Activated T-helper 1 cell treated with Interleukin-2 at 50 U/mL for 16 hours (primary cell): ENCODE measurements around the gene REEP1.

ENCODE experiments used
- DNase-seq: peaks from one replicate; pipeline ENCODE4 v3.0.0-alpha.2; 2020; ENCODE audit warnings: low read depth

Gene REEP1

DNA sequence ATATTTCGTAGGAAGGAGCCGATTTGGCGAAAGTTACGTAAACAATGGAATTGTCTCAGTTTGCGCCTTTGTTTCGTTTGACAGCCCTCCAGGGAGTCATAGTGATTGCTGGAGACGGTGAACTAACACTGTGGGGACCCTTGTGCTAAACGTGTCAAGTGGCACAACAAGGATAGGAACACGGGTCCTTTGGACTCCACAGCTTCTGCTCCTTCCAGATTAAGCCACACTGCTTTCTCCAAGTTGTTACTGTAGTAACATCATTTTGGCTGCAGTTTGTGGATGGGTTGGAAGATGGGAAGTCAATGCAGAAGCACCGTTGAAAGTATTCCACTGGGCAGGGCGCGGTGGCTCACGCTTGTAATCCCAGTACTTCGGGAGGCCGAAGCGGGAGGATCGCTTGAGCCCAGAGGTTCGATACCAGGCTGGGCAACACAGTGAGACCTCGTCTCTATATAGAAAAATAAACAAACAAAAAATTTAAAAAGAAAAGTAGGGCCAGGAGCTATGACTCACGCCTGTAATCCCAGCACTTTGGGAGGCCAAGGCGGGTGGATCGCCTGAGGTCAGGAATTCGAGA, 141.5 kb downstream of the REEP1 start:
- DNase-seq = no peak

DNA sequence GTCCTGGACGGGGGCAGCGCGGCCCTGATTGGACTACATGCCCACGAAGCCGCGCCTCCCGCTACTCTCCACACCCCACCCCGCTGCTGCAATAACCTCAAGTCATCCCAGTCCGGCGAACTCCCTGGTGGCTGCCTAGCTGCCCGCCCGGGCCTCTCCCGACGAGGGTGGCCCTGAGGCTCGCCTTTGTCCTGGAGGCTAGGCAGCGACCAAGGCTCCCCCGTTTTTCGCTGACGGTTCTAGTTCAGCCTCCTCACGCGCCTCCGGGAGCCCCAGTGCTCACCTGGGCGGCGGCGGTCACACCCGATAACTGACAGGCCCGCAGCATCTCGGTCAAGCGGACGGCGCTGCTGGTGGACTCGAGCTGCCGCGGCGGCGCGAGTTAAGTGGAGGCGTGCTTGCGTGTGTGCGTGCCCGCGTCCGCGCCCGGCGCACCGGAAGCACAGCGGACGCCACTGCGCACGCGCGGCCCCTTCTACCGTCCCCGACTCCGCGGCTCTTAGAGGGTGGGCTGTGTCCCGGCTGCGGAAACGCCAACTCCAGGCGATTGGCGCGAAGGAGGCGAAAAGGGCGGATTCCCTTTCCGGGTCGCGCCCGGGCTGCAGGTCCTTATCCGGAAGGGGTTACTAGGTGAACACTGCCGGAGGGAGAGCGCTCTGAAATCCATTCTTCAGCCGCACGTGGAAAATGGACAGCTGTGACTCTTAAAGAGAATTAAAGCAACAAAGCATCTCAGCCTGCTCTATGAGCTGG, 142.2 kb downstream of the REEP1 start, which contains the start of gene IMMT:
TSS of gene IMMT (minus strand) at position 408 of the 753 bp plus-strand sequence. CDS start at position 328, 80 bp downstream.
- DNase-seq = peak; percentile 85

DNA sequence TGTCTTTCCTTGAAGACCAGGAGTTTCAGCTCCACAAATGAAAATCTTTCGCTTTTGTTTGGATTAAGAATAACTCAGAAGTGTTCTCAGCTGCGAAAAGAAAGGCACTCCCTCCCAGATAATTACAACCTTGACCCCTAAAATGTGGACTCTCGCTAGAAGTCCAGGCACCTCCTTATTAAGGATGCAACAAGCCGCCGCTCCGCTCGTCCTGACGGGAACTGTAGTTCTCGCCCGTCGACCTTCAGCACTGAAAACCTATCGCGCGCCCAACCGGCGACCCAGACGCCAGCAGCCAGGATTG, 142.7 kb downstream of the REEP1 start:
- DNase-seq = no peak

DNA sequence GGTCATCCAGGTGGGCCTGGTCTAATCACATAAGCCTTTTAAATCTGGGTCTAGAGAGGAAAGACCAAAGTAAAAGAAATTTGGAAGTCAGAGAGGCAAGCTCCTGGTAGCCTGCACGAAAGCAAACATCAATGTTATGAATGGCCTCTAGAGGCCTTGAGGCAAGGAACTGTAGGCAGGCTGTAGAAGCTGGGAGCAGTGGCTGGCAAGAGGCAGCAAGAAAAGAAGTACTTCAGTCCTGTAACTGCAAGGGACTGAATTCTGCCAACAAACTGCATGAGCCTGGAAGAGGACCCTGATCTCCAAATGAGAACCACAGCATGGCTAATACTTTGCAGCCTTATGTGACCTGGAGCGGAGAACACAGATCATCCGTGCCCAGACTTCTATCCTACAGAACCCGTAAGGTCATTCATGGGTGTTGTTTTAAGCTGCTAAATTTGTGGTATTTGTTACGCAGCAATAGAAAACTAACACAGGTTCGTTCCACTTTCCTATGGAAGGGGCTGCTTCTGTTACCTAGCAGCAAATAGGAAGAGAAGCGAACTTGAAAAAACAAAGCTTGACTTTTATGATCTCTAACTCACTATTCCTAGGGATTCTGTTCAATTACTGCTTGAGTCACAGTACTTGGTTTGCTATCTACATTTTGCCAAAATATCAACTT, 143.4 kb downstream of the REEP1 start:
- DNase-seq = no peak

DNA sequence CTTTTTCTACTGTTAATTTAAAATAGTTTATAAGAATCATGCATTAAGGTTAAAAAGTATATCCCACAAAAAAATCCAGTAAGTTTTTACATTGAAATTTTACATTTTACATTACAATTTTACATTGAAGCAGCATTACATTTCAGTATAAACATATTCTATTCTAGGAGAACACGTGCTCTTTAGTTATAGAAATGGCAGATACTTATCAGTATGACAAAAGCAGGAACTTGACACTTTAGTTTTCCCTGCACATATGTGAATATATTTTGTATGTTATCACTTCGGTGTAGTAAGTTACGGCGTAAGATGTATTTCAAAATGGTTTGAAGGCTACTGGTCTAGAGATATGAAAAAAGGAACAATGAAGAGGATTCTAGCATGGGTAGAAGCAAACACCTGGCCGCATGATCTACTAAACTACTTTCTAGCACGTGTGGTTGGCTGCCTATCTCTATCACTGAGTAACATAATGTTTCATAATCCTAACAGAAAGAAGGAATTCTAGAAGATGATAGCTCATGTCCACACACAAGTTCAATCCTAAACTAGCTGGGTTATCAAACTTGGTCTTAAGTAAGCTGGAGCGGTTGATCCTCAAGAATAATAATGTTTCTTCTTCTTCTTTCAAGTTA, 147.5 kb downstream of the REEP1 start:
- no peak for DNase-seq

DNA sequence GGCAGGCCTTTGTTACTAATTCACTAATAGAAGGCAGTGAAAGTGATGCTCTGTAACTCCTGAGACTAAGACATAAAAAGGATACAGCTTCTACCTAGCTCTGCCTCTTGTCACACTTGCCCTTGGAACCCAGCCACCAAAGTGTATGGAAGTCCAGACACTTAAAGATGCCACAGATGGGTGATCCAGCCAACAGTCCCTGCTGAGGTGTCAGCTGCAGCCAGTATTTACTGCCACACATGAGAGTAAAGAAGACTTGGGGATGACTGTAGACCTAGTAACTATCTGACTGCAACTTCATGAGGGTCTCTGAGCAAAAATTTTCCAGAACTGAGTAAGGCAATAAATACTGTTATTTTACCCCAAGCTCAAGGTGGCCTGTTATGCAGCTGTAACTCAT, 151.0 kb downstream of the REEP1 start:
- no peak for DNase-seq

DNA sequence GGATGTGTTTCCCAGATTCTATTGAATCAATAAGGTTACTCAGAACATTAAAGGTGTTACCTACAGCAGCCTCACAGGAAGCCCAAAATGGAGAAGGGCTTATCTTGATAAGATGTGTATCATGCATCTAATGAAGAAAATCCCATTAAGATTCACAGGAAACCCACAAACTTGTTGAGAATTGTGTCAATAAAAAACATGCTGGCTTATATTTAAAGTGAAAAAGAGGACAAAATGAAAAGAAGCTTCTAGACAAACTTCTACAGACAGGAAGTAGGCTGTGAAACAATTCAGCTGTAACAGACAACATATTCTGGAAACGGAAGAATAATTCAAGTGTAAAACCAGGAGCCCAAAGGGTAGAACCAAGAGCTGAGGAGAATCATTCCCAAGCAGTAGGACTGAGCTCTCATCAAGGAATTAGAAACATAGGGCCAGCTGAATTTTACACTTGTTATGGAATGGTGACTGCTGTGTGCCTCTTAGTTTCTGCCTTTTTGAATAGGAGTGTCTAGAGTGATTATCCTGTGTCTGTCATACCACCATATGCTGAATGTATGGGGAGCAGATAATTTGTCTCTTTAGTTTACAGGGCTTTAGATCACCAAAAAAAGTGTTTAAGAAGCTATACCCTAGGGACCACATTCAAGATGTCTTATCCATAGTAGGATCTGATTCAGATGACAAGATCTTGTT, 151.8 kb downstream of the REEP1 start:
- DNase-seq = no peak

DNA sequence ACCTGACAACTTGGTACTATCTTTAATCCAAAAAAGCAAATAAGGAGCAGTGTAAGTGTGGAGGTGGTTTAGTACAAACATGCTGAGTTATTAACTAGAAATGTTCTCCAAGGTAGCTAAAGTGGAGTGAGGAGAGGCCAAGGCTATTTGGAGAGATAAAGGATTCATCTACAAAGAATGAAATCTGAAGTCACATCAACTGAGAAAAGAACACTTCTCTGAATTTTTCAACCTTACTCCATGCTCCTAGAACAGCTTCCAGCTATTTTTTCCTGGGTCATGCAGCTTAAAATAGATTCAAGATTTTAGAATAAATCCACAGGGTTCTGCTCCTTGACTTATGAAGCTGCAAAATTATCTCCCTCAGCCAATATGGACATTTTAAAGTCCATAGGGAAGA, 160.8 kb downstream of the REEP1 start:
- DNase-seq = no peak

DNA sequence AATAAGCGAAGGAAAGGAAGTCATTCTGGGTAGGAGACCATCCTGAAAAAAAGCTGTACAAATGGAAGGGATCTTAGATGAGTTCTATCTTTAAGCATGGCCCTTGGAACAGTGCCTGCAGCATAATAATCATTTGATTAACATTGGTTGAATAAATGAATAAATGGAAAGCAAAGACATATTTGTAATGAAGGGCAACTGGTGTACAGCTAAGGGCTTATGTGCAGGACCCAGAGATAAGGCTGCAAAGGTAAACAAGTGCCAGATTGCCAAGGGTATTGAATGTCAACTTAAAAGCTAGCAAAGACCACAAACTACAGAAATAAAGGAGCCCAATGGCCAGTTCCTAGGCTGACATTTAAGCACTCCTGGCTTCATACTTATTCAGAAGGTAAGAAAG, 161.6 kb downstream of the REEP1 start:
- DNase-seq = no peak

DNA sequence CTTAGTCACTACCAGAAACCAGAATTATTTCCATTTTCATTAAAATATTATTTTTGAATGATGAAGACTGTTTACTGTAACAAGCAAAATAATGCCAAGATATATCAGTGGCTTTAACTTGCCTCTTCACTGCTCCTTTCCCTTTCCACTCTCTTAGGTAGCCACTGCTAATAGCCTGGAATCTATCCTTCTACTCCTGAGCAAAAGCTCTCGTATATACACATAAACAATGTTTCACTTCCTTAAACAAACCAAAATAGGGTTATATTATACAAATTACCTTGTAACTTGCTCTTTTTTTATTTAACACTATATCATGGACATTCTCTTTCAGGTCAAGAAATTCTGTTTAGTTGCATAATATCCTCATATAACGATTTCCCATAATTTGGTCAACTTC, 163.0 kb downstream of the REEP1 start:
- no peak for DNase-seq

DNA sequence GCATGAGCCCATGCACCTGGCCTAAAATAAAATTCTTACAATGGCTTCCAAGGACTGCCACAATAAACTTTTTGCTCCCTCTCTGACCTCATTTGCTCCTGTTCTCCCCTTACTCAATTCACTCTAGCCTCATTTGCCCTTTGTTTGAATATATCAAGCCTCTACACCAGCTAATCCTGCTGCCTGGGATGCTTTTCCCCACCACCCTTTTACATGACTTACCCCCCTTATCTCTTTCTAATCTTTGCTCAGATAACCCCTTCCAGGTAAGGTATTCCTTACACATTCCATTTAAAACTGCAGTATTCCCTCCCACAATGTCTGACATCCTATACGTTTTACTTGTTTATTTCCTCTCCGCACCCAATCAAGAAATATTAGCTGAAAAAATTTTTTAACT, 164.8 kb downstream of the REEP1 start:
- DNase-seq = no peak

DNA sequence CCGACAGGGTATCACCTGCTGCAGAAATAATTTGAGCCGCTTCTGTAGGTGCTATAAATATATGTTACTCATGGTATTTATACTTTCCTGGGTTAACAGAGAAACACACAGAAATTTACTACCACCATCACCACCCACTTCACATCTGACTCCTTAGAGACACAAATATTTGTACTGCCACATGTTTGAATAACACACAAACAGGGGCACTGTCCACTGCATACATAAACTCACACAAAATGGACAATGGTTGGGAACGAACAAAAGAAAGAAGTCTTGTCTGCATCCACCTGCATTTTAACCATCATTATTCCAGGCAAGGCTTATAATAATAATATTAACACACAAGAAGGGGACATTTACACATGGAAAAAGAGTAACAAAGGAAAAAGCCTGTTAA, 166.1 kb downstream of the REEP1 start:
- no peak for DNase-seq

DNA sequence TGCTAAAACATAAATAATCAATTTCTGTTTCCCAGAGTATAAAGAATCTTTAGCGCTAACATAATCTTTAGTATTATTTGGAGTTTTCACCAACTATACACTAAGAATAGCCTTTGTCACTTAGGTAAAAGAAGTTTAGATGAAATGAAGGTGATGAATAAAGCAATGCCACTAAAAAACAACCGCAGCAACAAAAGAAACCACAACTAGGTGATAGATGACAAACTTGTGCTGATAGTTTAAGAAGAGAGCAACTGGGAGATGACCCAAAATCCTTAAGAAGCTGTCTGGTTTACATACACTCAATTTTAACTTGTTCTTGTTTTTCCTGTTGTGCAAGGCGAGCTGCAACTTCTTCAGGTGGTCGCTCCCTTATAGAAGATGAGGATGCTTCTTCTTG, 167.0 kb downstream of the REEP1 start:
- DNase-seq = no peak
